ENCODE measurements around the gene TTC3.

- no peak for TF ChIP-seq POLR2AphosphoS5 (IDR thresholded peaks at IDR 0.05)
- no peak for TF ChIP-seq CTCF (IDR thresholded peaks at IDR 0.05)
- no peak for TF ChIP-seq POLR2A (IDR thresholded peaks at IDR 0.05)
Measured at GRCh38 chr21:37195059-37195458, 122.0 kb downstream of the TTC3 start.
